Cardiac fibroblast (primary cell): ENCODE data around the gene IDS.
"Not testable (repeated sequence)": the region's sequence is repeated elsewhere in the genome, so short reads cannot be mapped to it uniquely, and the experiment has no call there.

Source experiments
- DNase-seq, 2 donors: peaks; one replicate each; pipeline versions ENCODE4 v3.0.0 to v3.0.0-alpha.2; 2010; ENCODE audit warnings: low read depth in 2 of 2
- H3K4me3 ChIP-seq, 2 donors: replicated peaks in 1 of 2; 1 replicate in 1 of 2; 2 replicates in 1 of 2; pipeline ENCODE4 v1.5.1; 2011; ENCODE audit warnings: low read depth in 2 of 2, low read length in 2 of 2, mild to moderate bottlenecking in 2 of 2, moderate library complexity in 1 of 2
- CTCF ChIP-seq: IDR thresholded peaks from one replicate; pipeline ENCODE4 v1.5.1; 2011; ENCODE audit warnings: low read depth, mild to moderate bottlenecking, low read length, inconsistent platforms

Gene IDS, protein sequence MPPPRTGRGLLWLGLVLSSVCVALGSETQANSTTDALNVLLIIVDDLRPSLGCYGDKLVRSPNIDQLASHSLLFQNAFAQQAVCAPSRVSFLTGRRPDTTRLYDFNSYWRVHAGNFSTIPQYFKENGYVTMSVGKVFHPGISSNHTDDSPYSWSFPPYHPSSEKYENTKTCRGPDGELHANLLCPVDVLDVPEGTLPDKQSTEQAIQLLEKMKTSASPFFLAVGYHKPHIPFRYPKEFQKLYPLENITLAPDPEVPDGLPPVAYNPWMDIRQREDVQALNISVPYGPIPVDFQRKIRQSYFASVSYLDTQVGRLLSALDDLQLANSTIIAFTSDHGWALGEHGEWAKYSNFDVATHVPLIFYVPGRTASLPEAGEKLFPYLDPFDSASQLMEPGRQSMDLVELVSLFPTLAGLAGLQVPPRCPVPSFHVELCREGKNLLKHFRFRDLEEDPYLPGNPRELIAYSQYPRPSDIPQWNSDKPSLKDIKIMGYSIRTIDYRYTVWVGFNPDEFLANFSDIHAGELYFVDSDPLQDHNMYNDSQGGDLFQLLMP

DNA sequence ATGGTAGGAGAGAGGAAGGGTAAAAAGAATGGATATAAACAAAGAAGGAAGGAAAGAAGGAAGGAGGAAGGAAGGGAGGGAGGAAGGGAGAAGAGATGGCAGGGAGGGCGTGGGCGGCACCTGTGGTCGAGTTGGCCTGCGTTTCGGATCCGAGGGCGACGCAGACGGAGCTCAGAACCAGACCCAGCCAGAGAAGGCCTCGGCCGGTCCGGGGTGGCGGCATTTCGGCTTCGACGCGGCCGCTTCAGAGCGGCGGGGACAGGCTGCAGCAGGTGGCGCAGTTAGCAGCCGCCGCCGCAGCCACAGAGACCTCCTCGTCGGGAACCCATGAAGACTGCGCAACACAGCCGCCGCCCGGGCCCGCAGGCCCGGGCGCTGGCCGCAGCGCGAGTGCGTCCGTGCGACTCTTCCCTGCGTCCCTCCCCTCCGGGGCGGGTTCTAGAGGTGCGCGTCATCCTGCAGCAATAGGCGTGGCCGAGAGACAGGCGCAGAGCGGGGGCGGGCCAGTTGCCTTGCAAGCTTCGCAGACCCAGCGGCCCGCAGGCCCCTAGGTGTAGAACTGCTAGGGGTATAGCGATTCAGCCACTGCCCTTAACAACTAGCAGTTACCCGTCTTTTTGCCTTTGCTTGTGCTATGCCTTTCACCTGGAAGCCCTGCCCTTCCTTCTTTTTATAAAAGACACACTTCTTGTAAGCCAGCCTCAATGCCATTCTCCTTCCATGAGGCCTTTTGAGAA is at the start of gene IDS:
Gene IDS (minus strand): TSS at position 392 of the 737 bp plus-strand sequence. CDS start 169 bp downstream, at position 223.
- peak; percentile 81 to 87 for DNase-seq
- peak within 1 kb of the TSS; percentile 63 to 67 for H3K4me3 ChIP-seq
- no peak for TF ChIP-seq CTCF

- not testable (repeated sequence) for DNase-seq, H3K4me3 ChIP-seq
These were observed 46.8 kb upstream of the IDS start for GRCh38 chrX:149551939-149552248.

DNA sequence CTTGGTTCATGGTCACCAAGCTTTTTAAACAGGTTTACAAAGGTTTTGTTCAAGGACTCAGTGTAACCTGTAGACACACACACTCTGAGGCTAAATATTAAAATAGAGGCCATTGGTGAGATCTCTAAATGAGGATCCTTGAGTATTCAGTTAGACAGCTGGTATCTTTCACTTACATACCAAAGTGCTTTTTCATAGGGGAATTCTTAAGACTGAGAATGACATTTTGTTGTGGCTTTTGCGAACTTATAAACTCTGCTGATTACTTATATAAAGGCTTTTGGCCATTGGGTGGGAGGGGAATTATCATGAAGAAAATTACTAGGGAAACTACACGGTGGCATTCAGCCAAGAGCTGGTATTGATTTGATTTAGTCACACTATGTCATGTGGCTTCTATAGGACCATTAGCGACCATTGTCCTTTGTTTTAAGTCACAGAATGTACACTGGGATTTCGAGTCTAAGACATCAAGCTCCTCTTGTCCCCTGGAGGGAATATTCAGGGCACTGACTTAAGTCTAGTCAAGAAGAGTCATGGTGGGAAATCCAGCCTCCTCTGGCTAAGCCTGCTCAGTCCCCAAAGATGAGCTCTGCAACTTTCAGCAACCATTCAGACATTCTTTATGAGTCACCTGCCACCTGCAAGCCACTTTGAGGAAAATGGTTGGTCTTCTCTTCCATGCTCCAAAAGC is 46.3 kb upstream of the IDS start:
- H3K4me3 ChIP-seq, DNase-seq: not testable (repeated sequence)

- DNase-seq, H3K4me3 ChIP-seq: not testable (repeated sequence)
These were observed 45.3 kb upstream of the IDS start for GRCh38 chrX:149550454-149550853.

- DNase-seq, H3K4me3 ChIP-seq: not testable (repeated sequence)
These were observed 44.6 kb upstream of the IDS start, which contains the start of gene HSFX3 for GRCh38 chrX:149549701-149550100. TSS of gene HSFX3 (minus strand) at chrX:149549924. CDS start at chrX:149549852, 72 bp downstream.

GRCh38 chrX:149547782-149548181 is 42.7 kb upstream of the IDS start:
- DNase-seq: not testable (repeated sequence)

DNA sequence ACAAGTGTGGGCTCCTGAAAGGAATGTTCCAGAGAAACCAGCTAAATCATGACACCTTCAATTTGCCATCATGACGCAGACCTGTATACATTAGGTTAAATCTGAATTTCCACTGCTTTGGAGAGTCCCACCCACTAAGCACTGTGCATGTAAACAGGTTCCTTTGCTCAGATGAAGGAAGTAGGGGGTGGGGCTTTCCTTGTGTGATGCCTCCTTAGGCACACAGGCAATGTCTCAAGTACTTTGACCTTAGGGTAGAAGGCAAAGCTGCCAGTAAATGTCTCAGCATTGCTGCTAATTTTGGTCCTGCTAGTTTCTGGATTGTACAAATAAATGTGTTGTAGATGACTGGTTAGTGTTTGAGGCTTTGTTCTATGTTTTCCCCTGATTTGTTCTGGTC is 41.9 kb upstream of the IDS start:
- not testable (repeated sequence) for DNase-seq, H3K4me3 ChIP-seq

More at GRCh38 chrX:149547782-149548181, 42.7 kb upstream of the IDS start:
- not testable (repeated sequence) for H3K4me3 ChIP-seq

GRCh38 chrX:149545545-149546543 is 40.7 kb upstream of the IDS start:
- H3K4me3 ChIP-seq: not testable (repeated sequence)
- peak; percentile 8 to 21 for DNase-seq

DNA sequence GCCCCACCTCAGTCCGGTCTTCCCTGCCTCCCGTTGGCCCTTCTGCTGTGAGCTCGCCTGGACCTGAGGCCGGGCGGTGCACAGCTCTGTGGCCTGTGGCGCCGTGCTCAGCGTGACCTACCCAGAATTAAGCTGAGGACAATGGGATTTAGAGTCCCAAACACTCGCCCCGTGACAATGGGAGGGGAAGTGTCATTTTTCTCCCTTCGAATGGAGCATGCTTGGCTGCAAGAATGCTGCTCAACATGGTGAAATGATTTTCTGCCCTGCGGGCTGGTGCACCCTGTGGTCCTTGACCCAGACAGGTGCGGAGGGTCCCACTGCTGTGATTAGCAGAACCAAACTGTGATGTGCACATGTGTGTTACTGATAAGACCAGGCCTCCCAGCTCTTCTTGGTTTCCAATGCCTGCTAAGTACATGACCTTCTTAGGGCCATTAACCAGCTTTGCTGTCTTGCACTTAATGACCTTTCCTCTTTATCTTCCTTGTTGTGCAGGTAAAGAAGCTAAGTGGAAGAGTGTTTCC is 36.5 kb upstream of the IDS start:
- TF ChIP-seq CTCF: no peak
- peak overlapping the region; percentile 78 to 84 for H3K4me3 ChIP-seq
- peak in 1 of 2 donors; percentile 2 for DNase-seq
